ENCODE measurements around the gene EFNA1. TPM values are rescaled to one million over a fixed set of nuclear protein-coding genes. Genes with fewer than 3 reads are reported as not detected.
A peak's percentile ranks its signal among the peaks of the same experiment; 100 is the strongest.

The EFNA1 gene
- total and polyA plus RNA-seq, 2 of the 13 experiments (the other 11 are each of a cell fraction or from before 2014, with no cell fraction given), result 81.8 to 874 TPM

- TF ChIP-seq ZBTB26 (CRISPR knock-in tag; IDR thresholded peaks at IDR 0.05; ENCODE audit: borderline replicate concordance), result no peak
- peak; percentile 91 for TF ChIP-seq ZNF205 (CRISPR knock-in tag; IDR thresholded peaks at IDR 0.05)
- 0 out of 2 replicates have a peak, but pooled peaks have one; percentile 35 for TF ChIP-seq U2AF2 (IDR thresholded peaks at IDR 0.05; ENCODE audit: low read depth, low read length)
- no peak for TF ChIP-seq HHEX (CRISPR knock-in tag; IDR thresholded peaks at IDR 0.05)
- TF ChIP-seq ZNF7 (CRISPR knock-in tag; IDR thresholded peaks at IDR 0.05), result no peak
- no peak for TF ChIP-seq PHB2 (IDR thresholded peaks at IDR 0.05; ENCODE audit: partially characterized antibody)
- TF ChIP-seq HIC2 (CRISPR knock-in tag; IDR thresholded peaks at IDR 0.05; ENCODE audit: low read depth), result peak; percentile 10; the same call in 1 of the 2 replicates
- TF ChIP-seq PAX8 (CRISPR knock-in tag; IDR thresholded peaks at IDR 0.05; ENCODE audit: borderline replicate concordance), result no peak
- no peak for TF ChIP-seq ZNF576 (CRISPR knock-in tag; IDR thresholded peaks at IDR 0.05)
- no peak for TF ChIP-seq SSRP1 (CRISPR knock-in tag; IDR thresholded peaks at IDR 0.05)
- no peak for TF ChIP-seq ZNF407 (CRISPR knock-in tag; IDR thresholded peaks at IDR 0.05; ENCODE audit: not compliant biosample characterization)
- no peak for TF ChIP-seq NONO (IDR thresholded peaks at IDR 0.05)
- peak; percentile 91 for TF ChIP-seq NONO (CRISPR knock-in tag; conservative IDR thresholded peaks at IDR 0.05)
- TF ChIP-seq ZNF335 (CRISPR knock-in tag; IDR thresholded peaks at IDR 0.05), result 0 out of 2 replicates have a peak, but pooled peaks have one; percentile 54
- no peak for TF ChIP-seq ZSCAN30 (CRISPR knock-in tag; IDR thresholded peaks at IDR 0.05)
- TF ChIP-seq MEIS2 (CRISPR knock-in tag; IDR thresholded peaks at IDR 0.05), result peak; percentile 68
- TF ChIP-seq ZGPAT (CRISPR knock-in tag; IDR thresholded peaks at IDR 0.05), result peak; percentile 84
These were observed 42.8 kb upstream of the EFNA1 start (continued) for GRCh38 chr1:155084722-155085503.

All from HepG2 (cell line).